Endothelial cell of umbilical vein (primary cell): ENCODE results near the gene PSD4. TPM values are rescaled to one million over a fixed set of nuclear protein-coding genes. Genes with fewer than 3 reads are reported as not detected.

Source experiments
- BruUV-seq: library from RNA; stranded (reverse); fragments of 400-500 nt; replicated peaks from 2 replicates; lab custom pipeline; 2021; lab: Mats Ljungman, UMichigan
- CTCF ChIA-PET: fragments of 300-600, 350-600 bp; sonication (Branson Sonifier 250); formaldehyde crosslinking; loops from one replicate; lab custom pipeline; 2021; ENCODE audit warnings: antibody characterized with exemption, inconsistent platforms; lab: Charles Lee
- POLR2A ChIA-PET: fragments of 300-600, 350-600 bp; sonication (Branson Sonifier 250); formaldehyde crosslinking; loops from one replicate; lab custom pipeline; 2021; ENCODE audit warnings: antibody characterized with exemption, inconsistent platforms; lab: Charles Lee
- DNase-seq: peaks from one replicate; pipeline ENCODE4 v3.0.0-alpha.2; 2011; ENCODE audit warnings: low read depth, low spot score
- FAIRE-seq: peaks from 2 replicates; lab custom pipeline; 2011; peaks lifted over from hg19 to GRCh38; lab: Jason Lieb, UNC
- H2AFZ ChIP-seq: 2 replicates; pipeline ENCODE4 v1.6.0; 2012; ENCODE audit warnings: low read depth, low read length, control low read depth, inconsistent platforms
- H3K27ac ChIP-seq: 2 replicates; pipeline ENCODE4 v1.5.1; 2011; ENCODE audit warnings: low read depth, mild to moderate bottlenecking, control low read depth, low read length, moderate library complexity; ENCODE audit not compliant: insufficient read depth
- H3K27me3 ChIP-seq, 2 experiments: 2 replicates each; pipeline versions ENCODE4 v1.6.0 to v1.6.1; 2011; ENCODE audit warnings: low read length in 2 of 2, mixed read lengths in 1 of 2; ENCODE audit not compliant: control insufficient read depth in 2 of 2, insufficient read depth in 2 of 2
- H3K36me3 ChIP-seq, 2 experiments: 2 replicates in 1 of 2; 3 replicates in 1 of 2; pipeline ENCODE4 v1.5.1; 2011; ENCODE audit warnings: low read length in 2 of 2, mild to moderate bottlenecking in 1 of 2, moderate library complexity in 1 of 2; ENCODE audit not compliant: control insufficient read depth in 2 of 2, insufficient read depth in 2 of 2; ENCODE audit errors: extremely low read depth in 1 of 2
- H3K4me1 ChIP-seq: 3 replicates; pipeline ENCODE4 v1.5.1; 2011; ENCODE audit warnings: mild to moderate bottlenecking, low read length; ENCODE audit not compliant: control insufficient read depth, insufficient read depth; ENCODE audit errors: extremely low read depth
- H3K4me2 ChIP-seq: 2 replicates; pipeline ENCODE4 v1.6.1; 2011; ENCODE audit warnings: low read length, control low read depth, mixed read lengths; ENCODE audit not compliant: insufficient read depth
- H3K4me3 ChIP-seq, 3 experiments: fragments of 200-600 bp in 1 of 3; sonication (generic), shearing (Covaris generic) in 1 of 3; replicated peaks in 1 of 3; 2 replicates each; pipeline ENCODE4 v1.5.1; 2011 to 2016; ENCODE audit warnings: control low read depth in 3 of 3, low read length in 3 of 3, mild to moderate bottlenecking in 2 of 3, inconsistent platforms in 1 of 3, low read depth in 1 of 3, moderate library complexity in 1 of 3; ENCODE audit not compliant: insufficient read depth in 1 of 3
- H3K79me2 ChIP-seq: 2 replicates; pipeline ENCODE4 v1.6.0; 2012; ENCODE audit warnings: low read length, inconsistent platforms; ENCODE audit not compliant: control insufficient read depth, insufficient read depth
- H3K9ac ChIP-seq: replicated peaks from 2 replicates; pipeline ENCODE3; 2011; ENCODE audit warnings: low read length, control low read depth; ENCODE audit not compliant: insufficient read depth; ENCODE audit errors: extremely low read depth
- H3K9me1 ChIP-seq: replicated peaks from 3 replicates; pipeline ENCODE4 v1.6.0; 2011; ENCODE audit warnings: mild to moderate bottlenecking, low read length; ENCODE audit not compliant: control insufficient read depth, insufficient read depth; ENCODE audit errors: extremely low read depth
- H3K9me3 ChIP-seq: replicated peaks from 2 replicates; pipeline ENCODE4 v1.5.1; 2012; ENCODE audit warnings: low read length, inconsistent platforms; ENCODE audit not compliant: control insufficient read depth, insufficient read depth
- H4K20me1 ChIP-seq: replicated peaks from 2 replicates; pipeline ENCODE3; 2011; ENCODE audit warnings: mild to moderate bottlenecking, low read length; ENCODE audit not compliant: control insufficient read depth, insufficient read depth; ENCODE audit errors: extremely low read depth
- CTCF ChIP-seq, 2 donors: IDR thresholded peaks; 1 replicate in 1 of 2; 2 replicates in 1 of 2; pipeline ENCODE4 v1.5.1; 2011; ENCODE audit warnings: low read length in 2 of 2, mild to moderate bottlenecking in 2 of 2, moderate library complexity in 2 of 2, control low read depth in 1 of 2, inconsistent platforms in 1 of 2, low read depth in 1 of 2; ENCODE audit not compliant: insufficient read depth in 1 of 2; ENCODE audit errors: extremely low read depth in 1 of 2
- EZH2 ChIP-seq: IDR thresholded peaks from 2 replicates; pipeline ENCODE4 v1.6.1; 2012; ENCODE audit warnings: borderline replicate concordance, low read depth, mild to moderate bottlenecking, moderate library complexity, low read length, inconsistent platforms; ENCODE audit not compliant: severe bottlenecking
- FOS ChIP-seq: IDR thresholded peaks from 2 replicates; pipeline ENCODE4 v1.6.1; 2011; ENCODE audit warnings: mild to moderate bottlenecking, low read length, moderate library complexity, borderline replicate concordance; ENCODE audit not compliant: insufficient read depth
- GATA2 ChIP-seq: IDR thresholded peaks from 2 replicates; pipeline ENCODE4 v1.7.0; 2011; ENCODE audit warnings: low read depth, mild to moderate bottlenecking, moderate library complexity, mixed read lengths, low read length; ENCODE audit not compliant: insufficient read length, insufficient read depth
- JUN ChIP-seq: IDR thresholded peaks from 2 replicates; pipeline ENCODE4 v1.6.1; 2011; ENCODE audit warnings: borderline replicate concordance, low read depth; ENCODE audit not compliant: insufficient read length, insufficient read depth
- MAX ChIP-seq: IDR thresholded peaks from 2 replicates; pipeline ENCODE4 v1.6.1; 2011; ENCODE audit not compliant: insufficient read depth, insufficient read length
- MYC ChIP-seq: IDR thresholded peaks from one replicate; pipeline ENCODE4 v1.6.1; 2011; ENCODE audit warnings: mild to moderate bottlenecking, low read depth, low read length
- POLR2A ChIP-seq: IDR thresholded peaks from 2 replicates; pipeline ENCODE4 v1.6.1; 2012; ENCODE audit warnings: low read depth, mild to moderate bottlenecking, control low read depth, low read length
- POLR2AphosphoS5 ChIP-seq: IDR thresholded peaks from 2 replicates; pipeline ENCODE4 v1.6.1; 2012; ENCODE audit warnings: low read depth, mild to moderate bottlenecking, control low read depth, low read length, moderate library complexity; ENCODE audit not compliant: insufficient read depth
- dilution Hi-C: fragments of 300-500 bp; cut with MboI; formaldehyde crosslinking; loops from one replicate; pipeline ENCODE4 v1.15.0; 2019; ENCODE audit warnings: low sequenced_read_pairs; ENCODE audit not compliant: extremely low pct_ligation_motif_present
- intact Hi-C: fragments of 100-400 bp; cut with micrococcal nuclease; formaldehyde crosslinking; loops from one replicate; pipeline ENCODE4 v1.10.0; 2022
- polyA plus RNA-seq, 4 experiments: library from polyadenylated mRNA; depleted of rRNA in 3 of 4; stranded (reverse) in 3 of 4; unstranded in 1 of 4; fragments of >200 nt; gene quantifications; 2 replicates each; pipeline versions ENCODE4 v1.2.1 to v1.2.3, GENCODE V29; 2011 to 2012; ENCODE audit warnings: missing spikeins in 1 of 4
- total RNA-seq: library from RNA; stranded (reverse); gene quantifications from 2 replicates; pipeline ENCODE4 v1.2.3, GENCODE V29; 2021

PSD4 gene
- total and polyA plus RNA-seq, 2 donors (not counting 3 experiments of a cell fraction or from before 2014, with no cell fraction given), result 0.01 to 0.24 TPM

DNA sequence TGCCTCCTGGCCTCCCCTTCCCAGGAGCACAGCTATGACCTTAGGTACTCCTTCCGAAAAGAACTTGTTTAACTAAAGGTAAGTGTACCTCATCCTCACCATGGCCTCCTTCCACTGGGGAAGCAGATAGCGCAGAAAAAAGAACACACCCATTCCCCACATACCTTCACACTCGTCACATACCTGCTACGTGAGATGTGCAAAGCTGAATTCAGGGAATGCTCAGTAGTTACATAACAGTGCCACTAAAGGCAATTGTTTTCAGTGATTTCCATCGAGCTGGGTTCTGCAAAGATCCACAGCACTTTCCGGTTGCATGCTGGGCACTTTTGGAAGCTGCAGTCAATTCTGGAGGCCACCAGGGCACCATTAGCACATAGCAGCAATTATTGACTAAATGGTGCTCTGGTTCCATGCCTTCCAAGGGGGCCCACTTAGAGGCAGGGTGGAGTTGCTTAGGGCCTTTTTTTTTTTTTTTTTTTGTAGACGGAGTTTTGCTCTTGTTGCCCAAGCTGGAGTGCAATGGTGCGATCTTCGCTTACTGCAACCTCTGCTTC is 63.9 kb downstream of the PSD4 start:
- ChIA-PET CTCF (interaction anchor here (0.7 to 6.2 kb wide), 5 partner anchors 12 to 39 kb away, joined by 3 to 53 read pairs (median 20); no protein-coding TSS in a partner anchor), POLR2A (no interaction called here)
- Histone ChIP-seq H3K36me3 (no peaks in the 10 kb centered on the region), H3K4me1 (peaks cover 19% of the 10 kb centered on the region), H3K9ac (no peak overlapping the region), H4K20me1 (no peaks in the 10 kb centered on the region), H3K4me2 (no peak overlapping the region), H3K9me3 (no peaks in the 10 kb centered on the region), H3K27ac (no peak overlapping the region), H3K4me3 (no peak overlapping the region), H3K9me1 (no peaks in the 10 kb centered on the region), H3K79me2 (no peaks in the 10 kb centered on the region), H2AFZ (no peak overlapping the region), H3K27me3 (no peaks in the 10 kb centered on the region)
- no TSS peak for BruUV-seq
- DNase-seq, result no peak
- dilution Hi-C loops, result no loop called here
- no peak for TF ChIP-seq MYC
- TF ChIP-seq FOS, result no peak
- no peak for TF ChIP-seq JUN
- TF ChIP-seq EZH2, result no peak
- no peak for TF ChIP-seq POLR2A
- TF ChIP-seq CTCF (IDR thresholded peaks at IDR 0.05; ENCODE audit: extremely low read depth in 1 of 2, insufficient read depth in 1 of 2, low read depth in 1 of 2, low read length in 2 of 2), result no peak
- TF ChIP-seq MAX, result no peak
- no peak for TF ChIP-seq GATA2
- TF ChIP-seq POLR2AphosphoS5, result no peak
- no peak for FAIRE-seq
- intact Hi-C loops, result no loop called here
